HCT116 (cell line): ENCODE measurements around the gene TNFAIP2. TPM values are rescaled to one million over a fixed set of nuclear protein-coding genes. Genes with fewer than 3 reads are reported as not detected.

ENCODE experiments used
- ATAC-seq: fragments of 200-7000 bp; cut with Tn5 transposase; 2 replicates; pipeline ENCODE4 v1.9.1; 2020; ENCODE audit warnings: mild to moderate bottlenecking, moderate library complexity
- BruUV-seq: library from RNA; stranded (reverse); fragments of 400-500 nt; replicated peaks from 2 replicates; lab custom pipeline; 2021; lab: Mats Ljungman, UMichigan
- CTCF ChIA-PET: fragments of 300-600 bp; sonication (Branson Sonifier 250); formaldehyde crosslinking; loops from one replicate; lab custom pipeline; 2021; ENCODE audit warnings: antibody characterized with exemption; lab: Charles Lee
- POLR2A ChIA-PET: fragments of 300-600, 350-600 bp; sonication (Branson Sonifier 250); formaldehyde crosslinking; loops from one replicate; lab custom pipeline; 2021; ENCODE audit warnings: antibody characterized with exemption; lab: Charles Lee
- RAD21 ChIA-PET, 2 experiments: fragments of 300-600 bp; sonication (Branson Sonifier 250); formaldehyde crosslinking; loops; one replicate each; lab custom pipeline; 2023; ENCODE audit warnings: low total read pairs in 2 of 2; ENCODE audit not compliant: uncharacterized antibody in 2 of 2, unreplicated experiment in 2 of 2, low non-redundant PET in 1 of 2; lab: Charles Lee
- DNase-seq: peaks from one replicate; pipeline ENCODE4 v3.0.0-alpha.2; 2010; ENCODE audit warnings: low read depth, low spot score
- H2AFZ ChIP-seq: fragments of 200-600 bp; shearing (Covaris generic), sonication (generic); 2 replicates; pipeline ENCODE4 v1.6.1; 2017; ENCODE audit warnings: low read depth, mixed run types, mixed read lengths, antibody characterized with exemption, low read length; ENCODE audit not compliant: poor library complexity, severe bottlenecking
- H3K27ac ChIP-seq: 2 replicates; pipeline ENCODE4 v1.5.1; 2012; ENCODE audit warnings: low read depth, low read length
- H3K27me3 ChIP-seq: fragments of 200-600 bp; sonication (generic); 2 replicates; pipeline ENCODE4 v1.6.1; 2016; ENCODE audit warnings: mixed run types, low read length, mixed read lengths; ENCODE audit not compliant: insufficient read depth
- H3K36me3 ChIP-seq, 2 experiments: fragments of 200-500 bp in 1 of 2; fragments of 200-600 bp in 1 of 2; sonication (Bioruptor generic) in 1 of 2; sonication (generic) in 1 of 2; 2 replicates each; pipeline versions ENCODE4 v1.5.1 to v1.6.1; 2014 to 2016; ENCODE audit warnings: low read length in 2 of 2, inconsistent platforms in 1 of 2, mixed read lengths in 1 of 2, mixed run types in 1 of 2; ENCODE audit not compliant: insufficient read depth in 2 of 2, control insufficient read depth in 1 of 2
- H3K4me1 ChIP-seq, 2 experiments: fragments of 200-600 bp in 1 of 2; sonication (generic) in 1 of 2; 2 replicates each; pipeline versions ENCODE4 v1.5.1 to v1.6.1; 2012 to 2017; ENCODE audit warnings: low read length in 2 of 2, inconsistent platforms in 1 of 2, mild to moderate bottlenecking in 1 of 2, mixed read lengths in 1 of 2, mixed run types in 1 of 2, moderate library complexity in 1 of 2; ENCODE audit not compliant: insufficient read depth in 2 of 2, control insufficient read depth in 1 of 2
- H3K4me2 ChIP-seq: fragments of 200-600 bp; sonication (generic); 2 replicates; pipeline ENCODE4 v1.6.1; 2017; ENCODE audit warnings: mixed run types, low read length, mixed read lengths
- H3K4me3 ChIP-seq, 2 experiments: fragments of 200-600 bp in 1 of 2; sonication (generic) in 1 of 2; replicated peaks in 1 of 2; 2 replicates each; pipeline ENCODE4 v1.5.1; 2011 to 2016; ENCODE audit warnings: low read length in 2 of 2, control low read depth in 1 of 2, low read depth in 1 of 2, mild to moderate bottlenecking in 1 of 2, mixed read lengths in 1 of 2, mixed run types in 1 of 2
- H3K79me2 ChIP-seq: fragments of 200-600 bp; sonication (generic); 2 replicates; pipeline ENCODE4 v1.6.1; 2017; ENCODE audit warnings: mild to moderate bottlenecking, mixed run types, low read length, moderate library complexity, mixed read lengths; ENCODE audit not compliant: insufficient read depth
- H3K9ac ChIP-seq: fragments of 200-600 bp; sonication (generic); 2 replicates; pipeline ENCODE4 v1.6.1; 2016; ENCODE audit warnings: low read length, mixed read lengths
- H3K9me2 ChIP-seq: fragments of 200-600 bp; sonication (generic), shearing (Covaris generic); 2 replicates; pipeline ENCODE4 v1.6.1; 2017; ENCODE audit warnings: mixed run types, mild to moderate bottlenecking, moderate library complexity; ENCODE audit not compliant: insufficient read depth
- H3K9me3 ChIP-seq, 2 experiments: fragments of 200-500 bp in 1 of 2; fragments of 200-600 bp in 1 of 2; sonication (Bioruptor generic) in 1 of 2; sonication (generic) in 1 of 2; 2 replicates each; pipeline ENCODE4 v1.6.1; 2014 to 2017; ENCODE audit warnings: low read length in 2 of 2, mixed read lengths in 2 of 2, inconsistent platforms in 1 of 2, low read depth in 1 of 2, mild to moderate bottlenecking in 1 of 2, mixed run types in 1 of 2, moderate library complexity in 1 of 2; ENCODE audit not compliant: control insufficient read depth in 1 of 2, insufficient read depth in 1 of 2
- H4K20me1 ChIP-seq: fragments of 200-600 bp; sonication (generic), shearing (Covaris generic); 2 replicates; pipeline ENCODE4 v1.6.1; 2017; ENCODE audit warnings: mixed run types, mild to moderate bottlenecking, moderate library complexity; ENCODE audit not compliant: insufficient read depth
- RAD21 ChIP-seq: IDR thresholded peaks from 2 replicates; pipeline ENCODE4 v1.6.1; 2012; ENCODE audit warnings: low read depth, mild to moderate bottlenecking
- intact Hi-C: fragments of 100-400 bp; cut with micrococcal nuclease; formaldehyde crosslinking; loops from 2 replicates; pipeline ENCODE4 v1.10.0; 2022
- total RNA-seq: library from RNA; stranded (reverse); gene quantifications from one replicate; pipeline ENCODE4 v1.2.1, GENCODE V29; 2021; ENCODE audit not compliant: unreplicated experiment
- TF ChIP-seq, protein P1 (sequence below): IDR thresholded peaks from 2 replicates; pipeline ENCODE4 v1.6.1; 2012; ENCODE audit warnings: low read depth
- TF ChIP-seq, protein P2 (sequence below): IDR thresholded peaks from 2 replicates; pipeline ENCODE4 v1.6.1; 2012
- TF ChIP-seq, protein P3 (sequence below): IDR thresholded peaks from 2 replicates; pipeline ENCODE4 v1.6.1; 2011; ENCODE audit warnings: mild to moderate bottlenecking, low read length, moderate library complexity; ENCODE audit not compliant: insufficient replicate concordance; ENCODE audit errors: extremely low read depth

Gene TNFAIP2
- total RNA-seq, 1 experiment from 2014 or later = 74.8 TPM

DNA sequence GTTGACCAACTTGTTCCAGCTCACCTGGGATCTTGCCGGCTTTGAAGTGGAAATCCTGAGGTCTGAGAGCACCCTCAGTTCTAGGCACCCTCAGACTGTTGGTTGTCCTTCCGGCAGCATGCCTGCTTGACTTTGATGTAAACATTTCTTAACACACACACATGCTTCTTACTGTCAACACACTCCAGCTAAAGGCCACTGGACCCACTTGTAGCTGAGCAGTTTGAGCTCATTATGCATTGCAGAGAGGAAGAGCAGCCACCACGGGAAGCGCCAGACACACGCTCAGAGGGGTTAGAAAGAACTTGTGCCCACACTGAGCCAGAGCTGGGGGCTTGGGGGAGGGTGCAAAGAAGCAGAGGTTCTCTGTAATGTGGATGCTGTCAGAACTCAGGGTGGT, 55.8 kb downstream of the TNFAIP2 start (continued):
- TF ChIP-seq, protein P1, sequence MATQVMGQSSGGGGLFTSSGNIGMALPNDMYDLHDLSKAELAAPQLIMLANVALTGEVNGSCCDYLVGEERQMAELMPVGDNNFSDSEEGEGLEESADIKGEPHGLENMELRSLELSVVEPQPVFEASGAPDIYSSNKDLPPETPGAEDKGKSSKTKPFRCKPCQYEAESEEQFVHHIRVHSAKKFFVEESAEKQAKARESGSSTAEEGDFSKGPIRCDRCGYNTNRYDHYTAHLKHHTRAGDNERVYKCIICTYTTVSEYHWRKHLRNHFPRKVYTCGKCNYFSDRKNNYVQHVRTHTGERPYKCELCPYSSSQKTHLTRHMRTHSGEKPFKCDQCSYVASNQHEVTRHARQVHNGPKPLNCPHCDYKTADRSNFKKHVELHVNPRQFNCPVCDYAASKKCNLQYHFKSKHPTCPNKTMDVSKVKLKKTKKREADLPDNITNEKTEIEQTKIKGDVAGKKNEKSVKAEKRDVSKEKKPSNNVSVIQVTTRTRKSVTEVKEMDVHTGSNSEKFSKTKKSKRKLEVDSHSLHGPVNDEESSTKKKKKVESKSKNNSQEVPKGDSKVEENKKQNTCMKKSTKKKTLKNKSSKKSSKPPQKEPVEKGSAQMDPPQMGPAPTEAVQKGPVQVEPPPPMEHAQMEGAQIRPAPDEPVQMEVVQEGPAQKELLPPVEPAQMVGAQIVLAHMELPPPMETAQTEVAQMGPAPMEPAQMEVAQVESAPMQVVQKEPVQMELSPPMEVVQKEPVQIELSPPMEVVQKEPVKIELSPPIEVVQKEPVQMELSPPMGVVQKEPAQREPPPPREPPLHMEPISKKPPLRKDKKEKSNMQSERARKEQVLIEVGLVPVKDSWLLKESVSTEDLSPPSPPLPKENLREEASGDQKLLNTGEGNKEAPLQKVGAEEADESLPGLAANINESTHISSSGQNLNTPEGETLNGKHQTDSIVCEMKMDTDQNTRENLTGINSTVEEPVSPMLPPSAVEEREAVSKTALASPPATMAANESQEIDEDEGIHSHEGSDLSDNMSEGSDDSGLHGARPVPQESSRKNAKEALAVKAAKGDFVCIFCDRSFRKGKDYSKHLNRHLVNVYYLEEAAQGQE = no peak

DNA sequence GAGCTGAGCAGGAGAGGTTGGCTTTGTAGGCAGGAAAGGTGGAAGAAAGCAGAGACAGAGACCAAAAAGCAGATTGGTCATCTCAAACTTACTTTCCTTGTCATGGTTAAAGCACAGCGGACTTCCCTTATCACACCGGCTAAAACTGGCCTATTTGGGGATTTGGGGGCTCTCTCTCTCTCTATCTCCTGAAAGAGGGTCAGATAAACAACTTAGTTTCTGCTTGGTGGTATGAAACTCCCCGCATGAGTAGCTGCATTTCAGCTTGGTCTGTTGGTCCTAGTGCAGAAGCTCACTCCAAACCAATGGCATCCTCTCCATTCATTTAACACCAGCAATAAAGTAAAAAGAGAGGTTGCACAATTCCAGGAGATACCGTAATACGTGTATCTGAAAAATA, 57.1 kb downstream of the TNFAIP2 start:
- TF ChIP-seq, protein P2, sequence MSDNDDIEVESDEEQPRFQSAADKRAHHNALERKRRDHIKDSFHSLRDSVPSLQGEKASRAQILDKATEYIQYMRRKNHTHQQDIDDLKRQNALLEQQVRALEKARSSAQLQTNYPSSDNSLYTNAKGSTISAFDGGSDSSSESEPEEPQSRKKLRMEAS = no peak
- TF ChIP-seq, protein P3, sequence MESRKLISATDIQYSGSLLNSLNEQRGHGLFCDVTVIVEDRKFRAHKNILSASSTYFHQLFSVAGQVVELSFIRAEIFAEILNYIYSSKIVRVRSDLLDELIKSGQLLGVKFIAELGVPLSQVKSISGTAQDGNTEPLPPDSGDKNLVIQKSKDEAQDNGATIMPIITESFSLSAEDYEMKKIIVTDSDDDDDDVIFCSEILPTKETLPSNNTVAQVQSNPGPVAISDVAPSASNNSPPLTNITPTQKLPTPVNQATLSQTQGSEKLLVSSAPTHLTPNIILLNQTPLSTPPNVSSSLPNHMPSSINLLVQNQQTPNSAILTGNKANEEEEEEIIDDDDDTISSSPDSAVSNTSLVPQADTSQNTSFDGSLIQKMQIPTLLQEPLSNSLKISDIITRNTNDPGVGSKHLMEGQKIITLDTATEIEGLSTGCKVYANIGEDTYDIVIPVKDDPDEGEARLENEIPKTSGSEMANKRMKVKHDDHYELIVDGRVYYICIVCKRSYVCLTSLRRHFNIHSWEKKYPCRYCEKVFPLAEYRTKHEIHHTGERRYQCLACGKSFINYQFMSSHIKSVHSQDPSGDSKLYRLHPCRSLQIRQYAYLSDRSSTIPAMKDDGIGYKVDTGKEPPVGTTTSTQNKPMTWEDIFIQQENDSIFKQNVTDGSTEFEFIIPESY = no peak
- no peak for TF ChIP-seq RAD21
- Histone ChIP-seq H3K9me3 (no peaks in the 10 kb centered on the region), H3K27ac (no peak overlapping the region), H3K4me1 (no peaks in the 10 kb centered on the region), H2AFZ (no peak overlapping the region), H3K4me2 (no peak overlapping the region), H3K79me2 (no peaks in the 10 kb centered on the region), H3K36me3 (no peaks in the 10 kb centered on the region), H3K27me3 (no peaks in the 10 kb centered on the region), H3K4me3 (no peak overlapping the region), H3K9ac (no peak overlapping the region), H3K9me2 (no peaks in the 10 kb centered on the region), H4K20me1 (no peaks in the 10 kb centered on the region)
- ChIA-PET CTCF (interaction anchor here (1.0 kb wide), 1 partner anchor 57 kb away, joined by 3 read pairs; the partner anchor contains the start of gene TNFAIP2), POLR2A (interaction anchor here (0.7 kb wide), 1 partner anchor 25 kb away, joined by 3 read pairs; no protein-coding TSS in a partner anchor), RAD21 (interaction anchor here in 1 of 2 experiments (0.7 kb wide), 1 partner anchor 68 kb away, joined by 3 read pairs; no protein-coding TSS in a partner anchor)
- no peak for DNase-seq
- ATAC-seq = no peak
- BruUV-seq = no TSS peak
- intact Hi-C loops = no loop called here
